H9 (cell line): ENCODE results near the gene CNTN2. TPM values are rescaled to one million over a fixed set of nuclear protein-coding genes. Genes with fewer than 3 reads are reported as not detected.

ENCODE experiments used
- DNase-seq: peaks from one replicate; pipeline ENCODE4 v3.0.0-alpha.2; 2017
- H2AFZ ChIP-seq: one replicate; pipeline ENCODE4 v1.6.1; 2013; ENCODE audit warnings: mild to moderate bottlenecking, low read length, control low read depth, moderate library complexity
- H2AK5ac ChIP-seq: 2 replicates; pipeline ENCODE4 v1.6.1; 2013; ENCODE audit warnings: low read length, control low read depth, mixed read lengths; ENCODE audit not compliant: insufficient read length
- H2BK120ac ChIP-seq: one replicate; pipeline ENCODE4 v1.6.1; 2013; ENCODE audit warnings: low read depth, mild to moderate bottlenecking, low read length, control low read depth, inconsistent platforms; ENCODE audit not compliant: poor library complexity, severe bottlenecking
- H2BK12ac ChIP-seq: 2 replicates; pipeline ENCODE4 v1.6.1; 2013; ENCODE audit warnings: low read length, control low read depth, mixed read lengths, low read depth; ENCODE audit not compliant: insufficient read length
- H2BK15ac ChIP-seq: 2 replicates; pipeline ENCODE4 v1.6.1; 2013; ENCODE audit warnings: low read depth, low read length, control low read depth
- H2BK20ac ChIP-seq: one replicate; pipeline ENCODE4 v1.6.1; 2013; ENCODE audit warnings: low read depth, mild to moderate bottlenecking, low read length, control low read depth, inconsistent platforms; ENCODE audit not compliant: poor library complexity, severe bottlenecking
- H2BK5ac ChIP-seq: 2 replicates; pipeline ENCODE4 v1.6.1; 2013; ENCODE audit warnings: low read length, control low read depth, mixed read lengths; ENCODE audit not compliant: insufficient read length
- H3K14ac ChIP-seq: 2 replicates; pipeline ENCODE4 v1.6.1; 2013; ENCODE audit warnings: low read length, control low read depth; ENCODE audit not compliant: insufficient read depth
- H3K18ac ChIP-seq: 2 replicates; pipeline ENCODE4 v1.6.1; 2013; ENCODE audit warnings: low read depth, mild to moderate bottlenecking, mixed read lengths, low read length, control low read depth; ENCODE audit not compliant: insufficient read length
- H3K23ac ChIP-seq: 2 replicates; pipeline ENCODE4 v1.6.1; 2013; ENCODE audit warnings: low read length, control low read depth, mixed read lengths, low read depth; ENCODE audit not compliant: insufficient read length
- H3K23me2 ChIP-seq: 2 replicates; pipeline ENCODE4 v1.6.1; 2013; ENCODE audit warnings: low read depth, mild to moderate bottlenecking, mixed read lengths, low read length, control low read depth; ENCODE audit not compliant: insufficient read length, poor library complexity, severe bottlenecking
- H3K27ac ChIP-seq: 2 replicates; pipeline ENCODE4 v1.5.1; 2013; ENCODE audit warnings: low read length, control low read depth, mixed read lengths, low read depth; ENCODE audit not compliant: insufficient read length
- H3K27me3 ChIP-seq: 2 replicates; pipeline ENCODE4 v1.6.1; 2013; ENCODE audit warnings: low read length, control low read depth, inconsistent platforms; ENCODE audit not compliant: insufficient read depth
- H3K4ac ChIP-seq: 2 replicates; pipeline ENCODE4 v1.6.1; 2013; ENCODE audit warnings: low read depth, mild to moderate bottlenecking, control low read depth, inconsistent platforms, low read length, moderate library complexity
- H3K4me1 ChIP-seq: 2 replicates; pipeline ENCODE4 v1.6.1; 2013; ENCODE audit warnings: low read length, control low read depth, inconsistent platforms; ENCODE audit not compliant: insufficient read depth
- H3K4me2 ChIP-seq: 2 replicates; pipeline ENCODE4 v1.6.1; 2013; ENCODE audit warnings: low read length, control low read depth, mixed read lengths; ENCODE audit not compliant: insufficient read length, insufficient read depth
- H3K56ac ChIP-seq: 2 replicates; pipeline ENCODE4 v1.6.1; 2013; ENCODE audit warnings: low read depth, mild to moderate bottlenecking, mixed read lengths, low read length, control low read depth; ENCODE audit not compliant: insufficient read length
- H3K79me1 ChIP-seq: 2 replicates; pipeline ENCODE4 v1.6.1; 2013; ENCODE audit warnings: low read depth, mild to moderate bottlenecking, moderate library complexity, low read length, control low read depth, inconsistent platforms; ENCODE audit not compliant: insufficient read depth, poor library complexity, severe bottlenecking
- H3K79me2 ChIP-seq: 2 replicates; pipeline ENCODE4 v1.6.1; 2013; ENCODE audit warnings: low read length, control low read depth, inconsistent platforms; ENCODE audit not compliant: insufficient read depth
- H3K9ac ChIP-seq: 2 replicates; pipeline ENCODE4 v1.6.1; 2013; ENCODE audit warnings: low read length, control low read depth, mixed read lengths; ENCODE audit not compliant: insufficient read length; ENCODE audit errors: extremely low read depth
- H3K9me3 ChIP-seq: one replicate; pipeline ENCODE4 v1.6.1; 2013; ENCODE audit warnings: low read depth, low read length, inconsistent platforms; ENCODE audit not compliant: control insufficient read depth
- H3T11ph ChIP-seq: one replicate; pipeline ENCODE4 v1.6.1; 2013; ENCODE audit warnings: mild to moderate bottlenecking, low read length, control low read depth, inconsistent platforms
- H4K20me1 ChIP-seq: one replicate; pipeline ENCODE4 v1.6.1; 2013; ENCODE audit not compliant: control insufficient read depth, insufficient read length, insufficient read depth
- H4K5ac ChIP-seq: 2 replicates; pipeline ENCODE4 v1.6.1; 2013; ENCODE audit warnings: low read depth, mild to moderate bottlenecking, mixed read lengths, low read length, control low read depth; ENCODE audit not compliant: insufficient read length
- H4K8ac ChIP-seq: replicated peaks from 2 replicates; pipeline ENCODE4 v1.6.1; 2013; ENCODE audit warnings: low read length, control low read depth, mixed read lengths, low read depth; ENCODE audit not compliant: insufficient read length
- H4K91ac ChIP-seq: 2 replicates; pipeline ENCODE4 v1.6.1; 2013; ENCODE audit warnings: low read depth, mild to moderate bottlenecking, moderate library complexity, mixed read lengths, low read length, control low read depth; ENCODE audit not compliant: insufficient read length
- H3K27ac Mint-ChIP-seq, 3 experiments: 2 replicates in 2 of 3; 3 replicates in 1 of 3; pipeline ENCODE4 v1.8.0; 2020 to 2021; ENCODE audit warnings: mixed read lengths in 3 of 3, mild to moderate bottlenecking in 1 of 3, moderate library complexity in 1 of 3
- H3K27me3 Mint-ChIP-seq: 2 replicates; pipeline ENCODE4 v1.8.0; 2021; ENCODE audit warnings: low read depth, mild to moderate bottlenecking, moderate library complexity, mixed read lengths
- H3K36me3 Mint-ChIP-seq, 3 experiments: 2 replicates in 2 of 3; 3 replicates in 1 of 3; pipeline ENCODE4 v1.8.0; 2020 to 2021; ENCODE audit warnings: low read depth in 3 of 3, mixed read lengths in 3 of 3; ENCODE audit not compliant: insufficient read depth in 1 of 3
- H3K4me1 Mint-ChIP-seq, 2 experiments: 2 replicates each; pipeline ENCODE4 v1.8.0; 2020; ENCODE audit warnings: mixed read lengths in 2 of 2
- H3K4me3 Mint-ChIP-seq, 2 experiments: 2 replicates in 1 of 2; 3 replicates in 1 of 2; pipeline ENCODE4 v1.8.0; 2020 to 2021; ENCODE audit warnings: mild to moderate bottlenecking in 2 of 2, mixed read lengths in 2 of 2, moderate library complexity in 1 of 2
- H3K9me3 Mint-ChIP-seq, 2 experiments: 2 replicates in 1 of 2; 3 replicates in 1 of 2; pipeline ENCODE4 v1.8.0; 2020; ENCODE audit warnings: mild to moderate bottlenecking in 2 of 2, mixed read lengths in 2 of 2, moderate library complexity in 1 of 2
- WGBS: extraction: QIAGEN DNeasy Blood & Tissue Kit; methylation state at CpG from one replicate; pipeline ENCODE4 v1.1.7; 2013; ENCODE audit warnings: missing lambda C conversion rate, low lambda C conversion rate, mixed read lengths; ENCODE audit not compliant: insufficient read length; ENCODE audit errors: extremely low coverage; 5-methylcytosine and 5-hydroxymethylcytosine counted together
- total RNA-seq: library from RNA; stranded (reverse); gene quantifications from 2 replicates; pipeline ENCODE4 v1.2.1, GENCODE V29; 2021
- TF ChIP-seq, protein P1 (sequence below): fragments of 200-600 bp; sonication (generic); conservative IDR thresholded peaks from 3 replicates; pipeline ENCODE4 v1.8.0; 2021; ENCODE audit warnings: antibody characterized with exemption, mild to moderate bottlenecking

The CNTN2 gene
- total RNA-seq, 1 experiment from 2014 or later, result 0.42 TPM

DNA sequence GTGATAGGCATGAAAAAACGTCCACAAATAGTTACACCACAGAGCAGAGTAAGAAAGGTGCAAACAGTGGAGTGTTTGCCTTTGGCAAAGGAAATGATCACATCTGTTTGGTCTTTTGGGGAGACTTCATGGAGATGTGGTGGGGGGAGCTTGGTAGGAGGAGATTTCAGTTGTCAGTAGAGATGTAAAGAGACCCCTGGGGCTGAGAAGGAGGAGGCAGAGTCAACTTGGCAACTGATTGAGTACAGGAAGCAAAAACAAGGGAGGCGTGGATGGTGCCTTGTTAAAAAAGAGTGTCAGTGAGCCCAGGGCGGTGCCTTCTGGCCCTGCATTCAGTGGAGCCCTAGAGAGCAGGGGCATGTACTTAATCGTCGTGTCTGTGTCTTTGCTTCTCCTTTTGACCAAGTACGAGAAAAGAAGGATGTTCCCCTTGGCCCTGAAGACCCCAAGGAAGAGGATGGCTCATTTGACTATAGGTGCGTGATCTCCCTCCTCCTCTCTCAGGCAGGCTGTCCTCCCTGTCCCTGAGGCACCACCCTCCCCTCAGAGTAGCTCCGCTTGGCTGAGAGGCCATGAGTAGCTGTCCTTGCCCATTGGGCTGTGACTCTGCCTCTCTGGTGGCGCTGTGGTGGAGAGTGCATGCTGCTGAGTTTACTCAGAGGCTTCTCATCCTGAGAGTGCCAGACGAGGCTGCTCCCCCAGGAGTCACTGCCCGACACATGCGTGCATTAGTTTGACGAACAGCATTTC, 30.4 kb upstream of the CNTN2 start:
- no peak for DNase-seq
- no CpG with 5 or more reads among the region's 13 CpGs for WGBS
- no peak overlapping the region for H2AK5ac ChIP-seq

More for the DNA sequence above, 30.4 kb upstream of the CNTN2 start:
- H3K4me3 Mint-ChIP-seq, result peak overlapping the region in 1 of 2 experiments; percentile 31; a peak in 2 of 5 replicates
- H3K9me3 ChIP-seq, result no peaks in the 10 kb centered on the region
- no peak overlapping the region for H3K4ac ChIP-seq
- no peak overlapping the region for H3K27ac ChIP-seq
- H3K79me2 ChIP-seq, result no peaks in the 10 kb centered on the region
- no peaks in the 10 kb centered on the region for H3K79me1 ChIP-seq
- no peaks in the 10 kb centered on the region for H3K9me3 Mint-ChIP-seq
- H3K4me1 ChIP-seq, result peaks cover 3% of the 10 kb centered on the region; the same call in 1 of the 2 replicates
- H3K9ac ChIP-seq, result no peak overlapping the region
- no peak overlapping the region for H3K23ac ChIP-seq
- no peaks in the 10 kb centered on the region for H3K27me3 ChIP-seq
- TF ChIP-seq, protein P1, sequence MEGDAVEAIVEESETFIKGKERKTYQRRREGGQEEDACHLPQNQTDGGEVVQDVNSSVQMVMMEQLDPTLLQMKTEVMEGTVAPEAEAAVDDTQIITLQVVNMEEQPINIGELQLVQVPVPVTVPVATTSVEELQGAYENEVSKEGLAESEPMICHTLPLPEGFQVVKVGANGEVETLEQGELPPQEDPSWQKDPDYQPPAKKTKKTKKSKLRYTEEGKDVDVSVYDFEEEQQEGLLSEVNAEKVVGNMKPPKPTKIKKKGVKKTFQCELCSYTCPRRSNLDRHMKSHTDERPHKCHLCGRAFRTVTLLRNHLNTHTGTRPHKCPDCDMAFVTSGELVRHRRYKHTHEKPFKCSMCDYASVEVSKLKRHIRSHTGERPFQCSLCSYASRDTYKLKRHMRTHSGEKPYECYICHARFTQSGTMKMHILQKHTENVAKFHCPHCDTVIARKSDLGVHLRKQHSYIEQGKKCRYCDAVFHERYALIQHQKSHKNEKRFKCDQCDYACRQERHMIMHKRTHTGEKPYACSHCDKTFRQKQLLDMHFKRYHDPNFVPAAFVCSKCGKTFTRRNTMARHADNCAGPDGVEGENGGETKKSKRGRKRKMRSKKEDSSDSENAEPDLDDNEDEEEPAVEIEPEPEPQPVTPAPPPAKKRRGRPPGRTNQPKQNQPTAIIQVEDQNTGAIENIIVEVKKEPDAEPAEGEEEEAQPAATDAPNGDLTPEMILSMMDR, result no peak
- H3K27me3 Mint-ChIP-seq, result peaks cover 14% of the 10 kb centered on the region
- no peaks in the 10 kb centered on the region for H4K20me1 ChIP-seq
- no peak overlapping the region for H2BK12ac ChIP-seq
- peaks cover 32 to 33% of the 10 kb centered on the region in 2 experiments for H3K4me1 Mint-ChIP-seq
- no peak overlapping the region for H4K91ac ChIP-seq
- peak overlapping the region in 1 of 3 experiments; percentile 40; a peak in 3 of 7 replicates for H3K27ac Mint-ChIP-seq
- no peak overlapping the region for H2BK5ac ChIP-seq
- H2BK20ac ChIP-seq, result no peak overlapping the region
- no peak overlapping the region for H2BK120ac ChIP-seq
- no peak overlapping the region for H4K8ac ChIP-seq
- no peak overlapping the region for H3T11ph ChIP-seq
- no peak overlapping the region for H3K14ac ChIP-seq
- H3K56ac ChIP-seq, result no peak overlapping the region
- no peaks in the 10 kb centered on the region for H3K36me3 Mint-ChIP-seq
- no peak overlapping the region for H2BK15ac ChIP-seq
- H2AFZ ChIP-seq, result no peak overlapping the region
- H4K5ac ChIP-seq, result no peak overlapping the region
- H3K4me2 ChIP-seq, result no peak overlapping the region
- H3K18ac ChIP-seq, result no peak overlapping the region
- no peaks in the 10 kb centered on the region for H3K23me2 ChIP-seq
